GM12878 (cell line): ENCODE data around the gene SPINK4. TPM values are rescaled to one million over a fixed set of nuclear protein-coding genes. Genes with fewer than 3 reads are reported as not detected.

ENCODE experiments used
- CBX5 ChIP-seq: sonication (generic); IDR thresholded peaks from 2 replicates; pipeline ENCODE4 v1.6.1; 2016; ENCODE audit warnings: low read depth, moderate library complexity, mild to moderate bottlenecking, inconsistent platforms
- CHD4 ChIP-seq: fragments of 200-600 bp; sonication (generic); IDR thresholded peaks from 2 replicates; pipeline ENCODE4 v1.6.1; 2016; ENCODE audit warnings: mild to moderate bottlenecking
- EGR1 ChIP-seq, 2 experiments: IDR thresholded peaks; 1 replicate in 1 of 2; 2 replicates in 1 of 2; pipeline ENCODE4 v1.6.1; 2011 to 2012; ENCODE audit warnings: low read depth in 2 of 2, low read length in 2 of 2, borderline replicate concordance in 1 of 2, mild to moderate bottlenecking in 1 of 2, moderate library complexity in 1 of 2
- FOXK2 ChIP-seq: fragments of 450-650 bp; IDR thresholded peaks from 2 replicates; pipeline ENCODE4 v1.6.1; 2017; ENCODE audit warnings: mild to moderate bottlenecking, moderate library complexity
- HDAC2 ChIP-seq: fragments of 200-600 bp; sonication (generic); IDR thresholded peaks from 2 replicates; pipeline ENCODE4 v1.6.1; 2017
- HDAC6 ChIP-seq: fragments of 200-600 bp; sonication (generic); IDR thresholded peaks from one replicate; pipeline ENCODE4 v1.8.0; 2017; ENCODE audit warnings: antibody characterized with exemption; ENCODE audit not compliant: unreplicated experiment
- HDGF ChIP-seq: fragments of 450-650 bp; IDR thresholded peaks from 2 replicates; pipeline ENCODE4 v1.6.1; 2016; ENCODE audit warnings: antibody characterized with exemption
- IKZF2 ChIP-seq, 2 experiments: fragments of 450-650 bp; IDR thresholded peaks; 2 replicates each; pipeline ENCODE4 v1.6.1; 2017; ENCODE audit warnings: mild to moderate bottlenecking in 2 of 2, moderate library complexity in 2 of 2
- JUNB ChIP-seq: IDR thresholded peaks from 2 replicates; pipeline ENCODE4 v1.6.1; 2016; ENCODE audit warnings: antibody characterized with exemption, mild to moderate bottlenecking
- KAT2A ChIP-seq: conservative IDR thresholded peaks from 2 replicates; pipeline ENCODE4 v1.6.1; 2011; ENCODE audit warnings: low read depth, low read length; ENCODE audit not compliant: control insufficient read depth
- KLF5 ChIP-seq: fragments of 450-650 bp; IDR thresholded peaks from 2 replicates; pipeline ENCODE4 v1.6.1; 2014; ENCODE audit warnings: mild to moderate bottlenecking; ENCODE audit not compliant: partially characterized antibody
- MTA3 ChIP-seq: IDR thresholded peaks from 2 replicates; pipeline ENCODE4 v1.6.1; 2012; ENCODE audit warnings: low read length, inconsistent platforms, borderline replicate concordance
- NFXL1 ChIP-seq: fragments of 450-650 bp; IDR thresholded peaks from 2 replicates; pipeline ENCODE4 v1.6.1; 2017; ENCODE audit warnings: antibody characterized with exemption, mild to moderate bottlenecking, borderline replicate concordance
- NFYB ChIP-seq: IDR thresholded peaks from 2 replicates; pipeline ENCODE4 v1.6.1; 2011; ENCODE audit warnings: low read depth, mild to moderate bottlenecking, low read length, improper control_type of control experiment, moderate library complexity; ENCODE audit not compliant: insufficient read depth
- PAX5 ChIP-seq: IDR thresholded peaks from 2 replicates; pipeline ENCODE4 v1.6.1; 2011; ENCODE audit warnings: low read depth, low read length, borderline replicate concordance
- POLR2AphosphoS2 ChIP-seq: IDR thresholded peaks from 2 replicates; pipeline ENCODE4 v1.6.1; 2011; ENCODE audit warnings: low read depth, mild to moderate bottlenecking, low read length, improper control_type of control experiment, moderate library complexity
- RBBP5 ChIP-seq: fragments of 200-600 bp; sonication (generic); conservative IDR thresholded peaks from 2 replicates; pipeline ENCODE4 v1.6.1; 2016
- RELA ChIP-seq: fragments of 450-650 bp; IDR thresholded peaks from 2 replicates; pipeline ENCODE4 v1.8.0; 2014; ENCODE audit warnings: borderline replicate concordance; ENCODE audit not compliant: partially characterized antibody
- TCF7 ChIP-seq: IDR thresholded peaks from 2 replicates; pipeline ENCODE4 v1.6.1; 2014; ENCODE audit warnings: antibody characterized with exemption, borderline replicate concordance
- ZBED1 ChIP-seq: IDR thresholded peaks from 2 replicates; pipeline ENCODE4 v1.6.1; 2016; ENCODE audit warnings: borderline replicate concordance
- ZNF207 ChIP-seq: fragments of 450-650 bp; IDR thresholded peaks from 2 replicates; pipeline ENCODE4 v1.6.1; 2014; ENCODE audit warnings: antibody characterized with exemption, mild to moderate bottlenecking, borderline replicate concordance
- ZSCAN29 ChIP-seq: fragments of 450-650 bp; IDR thresholded peaks from 2 replicates; pipeline ENCODE4 v1.6.1; 2017; ENCODE audit warnings: mild to moderate bottlenecking, moderate library complexity
- polyA plus RNA-seq, 11 experiments: library from polyadenylated mRNA; depleted of rRNA in 4 of 11; unstranded in 6 of 11; stranded (reverse) in 5 of 11; fragments of >200 nt; fragmentation: Nextera tagmentation in 4 of 11; fragmentation: Illumina TruSeq in 1 of 11; extraction: Ambion mirVana in 4 of 11; extraction: Trizol in 1 of 11; gene quantifications; 1 replicate in 1 of 11; 2 replicates in 10 of 11; pipeline versions ENCODE4 v1.2.1 to v1.2.3, GENCODE V29; 2011 to 2016; ENCODE audit warnings: inconsistent platforms in 2 of 11, missing spikeins in 2 of 11, low read depth in 1 of 11
- total RNA-seq, 4 experiments: library from RNA; depleted of rRNA in 3 of 4; stranded (reverse); fragments of >200 nt in 3 of 4; fragmentation: Illumina TruSeq in 1 of 4; extraction: Trizol in 1 of 4; gene quantifications; 2 replicates each; pipeline versions ENCODE4 v1.2.1 to v1.2.3, GENCODE V29; 2013 to 2021
- TF ChIP-seq, protein P1 (sequence below), 3 experiments: IDR thresholded peaks in 2 of 3; conservative IDR thresholded peaks in 1 of 3; 2 replicates each; pipeline ENCODE4 v1.5.1; 2011; ENCODE audit warnings: low read depth in 3 of 3, low read length in 3 of 3, mild to moderate bottlenecking in 3 of 3, control low read depth in 2 of 3, moderate library complexity in 2 of 3, inconsistent platforms in 1 of 3, mixed read lengths in 1 of 3; ENCODE audit not compliant: control insufficient read depth in 2 of 3, insufficient read depth in 1 of 3; ENCODE audit errors: extremely low read depth in 1 of 3
- TF ChIP-seq, protein P2 (sequence below): fragments of 450-650 bp; IDR thresholded peaks from 2 replicates; pipeline ENCODE4 v1.6.1; 2017; ENCODE audit warnings: low read depth, mild to moderate bottlenecking, moderate library complexity
- TF ChIP-seq, protein P3 (sequence below): IDR thresholded peaks from 2 replicates; pipeline ENCODE4 v1.6.1; 2011; ENCODE audit warnings: mild to moderate bottlenecking, low read depth, low read length, moderate library complexity; ENCODE audit not compliant: insufficient replicate concordance
- TF ChIP-seq, protein P4 (sequence below): fragments of 450-650 bp; conservative IDR thresholded peaks from 2 replicates; pipeline ENCODE4 v1.6.1; 2017; ENCODE audit warnings: mild to moderate bottlenecking, moderate library complexity
- TF ChIP-seq, protein P5 (sequence below): IDR thresholded peaks from 2 replicates; pipeline ENCODE4 v1.6.1; 2012; ENCODE audit warnings: low read depth, low read length, improper control_type of control experiment

Gene SPINK4
- total and polyA plus RNA-seq, 10 of the 15 experiments (the other 5 are each of a cell fraction or from before 2014, with no cell fraction given), result not detected

DNA sequence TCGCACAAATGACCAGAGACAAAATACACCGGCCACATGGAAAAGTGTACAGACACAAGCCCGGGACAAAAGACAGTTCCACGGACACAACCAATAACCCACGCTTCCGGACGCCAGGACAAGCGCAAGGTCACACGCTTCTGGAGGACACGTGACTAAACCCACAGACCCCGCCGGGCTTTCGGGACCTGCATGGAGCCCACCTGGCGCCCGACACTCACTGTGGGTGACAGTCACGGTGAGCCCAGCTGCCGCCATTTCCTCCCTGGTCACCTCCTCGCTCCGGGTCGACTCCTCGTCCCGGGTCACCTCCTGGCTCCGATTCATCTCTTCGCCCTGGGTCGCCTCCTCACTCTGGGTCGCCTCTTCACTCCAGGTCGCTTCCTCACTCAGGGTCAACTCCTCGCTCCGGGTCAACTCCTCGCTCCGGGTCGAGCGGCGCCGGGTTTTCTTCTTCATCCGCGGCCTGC is 24.1 kb downstream of the SPINK4 start (continued):
- TF ChIP-seq PAX5 (no peak), ZBED1 (no peak), EGR1 (IDR thresholded peaks at IDR 0.05; ENCODE audit: borderline replicate concordance in 1 of 2, low read depth in 2 of 2, low read length in 2 of 2) (no peak), POLR2AphosphoS2 (no peak), RELA (peak; percentile 4), TCF7 (no peak), CHD4 (no peak), CBX5 (no peak), HDAC6 (peak; percentile 53), FOXK2 (no peak), HDGF (no peak), JUNB (no peak), ZNF207 (no peak; the same call in 1 of the 2 replicates), HDAC2 (no peak), RBBP5 (no peak), KAT2A (no peak), NFYB (no peak), IKZF2 (IDR thresholded peaks at IDR 0.05) (no peak), KLF5 (no peak), NFXL1 (no peak), MTA3 (no peak), ZSCAN29 (no peak)
- TF ChIP-seq, protein P1, sequence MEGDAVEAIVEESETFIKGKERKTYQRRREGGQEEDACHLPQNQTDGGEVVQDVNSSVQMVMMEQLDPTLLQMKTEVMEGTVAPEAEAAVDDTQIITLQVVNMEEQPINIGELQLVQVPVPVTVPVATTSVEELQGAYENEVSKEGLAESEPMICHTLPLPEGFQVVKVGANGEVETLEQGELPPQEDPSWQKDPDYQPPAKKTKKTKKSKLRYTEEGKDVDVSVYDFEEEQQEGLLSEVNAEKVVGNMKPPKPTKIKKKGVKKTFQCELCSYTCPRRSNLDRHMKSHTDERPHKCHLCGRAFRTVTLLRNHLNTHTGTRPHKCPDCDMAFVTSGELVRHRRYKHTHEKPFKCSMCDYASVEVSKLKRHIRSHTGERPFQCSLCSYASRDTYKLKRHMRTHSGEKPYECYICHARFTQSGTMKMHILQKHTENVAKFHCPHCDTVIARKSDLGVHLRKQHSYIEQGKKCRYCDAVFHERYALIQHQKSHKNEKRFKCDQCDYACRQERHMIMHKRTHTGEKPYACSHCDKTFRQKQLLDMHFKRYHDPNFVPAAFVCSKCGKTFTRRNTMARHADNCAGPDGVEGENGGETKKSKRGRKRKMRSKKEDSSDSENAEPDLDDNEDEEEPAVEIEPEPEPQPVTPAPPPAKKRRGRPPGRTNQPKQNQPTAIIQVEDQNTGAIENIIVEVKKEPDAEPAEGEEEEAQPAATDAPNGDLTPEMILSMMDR (IDR thresholded peaks at IDR 0.05 in 2 of 3, conservative IDR thresholded peaks at IDR 0.05 in 1 of 3; ENCODE audit: control insufficient read depth in 2 of 3, extremely low read depth in 1 of 3, insufficient read depth in 1 of 3, low read depth in 3 of 3, low read length in 3 of 3), result no peak
- TF ChIP-seq, protein P2, sequence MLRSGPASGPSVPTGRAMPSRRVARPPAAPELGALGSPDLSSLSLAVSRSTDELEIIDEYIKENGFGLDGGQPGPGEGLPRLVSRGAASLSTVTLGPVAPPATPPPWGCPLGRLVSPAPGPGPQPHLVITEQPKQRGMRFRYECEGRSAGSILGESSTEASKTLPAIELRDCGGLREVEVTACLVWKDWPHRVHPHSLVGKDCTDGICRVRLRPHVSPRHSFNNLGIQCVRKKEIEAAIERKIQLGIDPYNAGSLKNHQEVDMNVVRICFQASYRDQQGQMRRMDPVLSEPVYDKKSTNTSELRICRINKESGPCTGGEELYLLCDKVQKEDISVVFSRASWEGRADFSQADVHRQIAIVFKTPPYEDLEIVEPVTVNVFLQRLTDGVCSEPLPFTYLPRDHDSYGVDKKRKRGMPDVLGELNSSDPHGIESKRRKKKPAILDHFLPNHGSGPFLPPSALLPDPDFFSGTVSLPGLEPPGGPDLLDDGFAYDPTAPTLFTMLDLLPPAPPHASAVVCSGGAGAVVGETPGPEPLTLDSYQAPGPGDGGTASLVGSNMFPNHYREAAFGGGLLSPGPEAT, result no peak
- TF ChIP-seq, protein P3, sequence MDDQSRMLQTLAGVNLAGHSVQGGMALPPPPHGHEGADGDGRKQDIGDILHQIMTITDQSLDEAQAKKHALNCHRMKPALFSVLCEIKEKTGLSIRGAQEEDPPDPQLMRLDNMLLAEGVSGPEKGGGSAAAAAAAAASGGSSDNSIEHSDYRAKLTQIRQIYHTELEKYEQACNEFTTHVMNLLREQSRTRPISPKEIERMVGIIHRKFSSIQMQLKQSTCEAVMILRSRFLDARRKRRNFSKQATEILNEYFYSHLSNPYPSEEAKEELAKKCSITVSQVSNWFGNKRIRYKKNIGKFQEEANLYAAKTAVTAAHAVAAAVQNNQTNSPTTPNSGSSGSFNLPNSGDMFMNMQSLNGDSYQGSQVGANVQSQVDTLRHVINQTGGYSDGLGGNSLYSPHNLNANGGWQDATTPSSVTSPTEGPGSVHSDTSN, result no peak
- TF ChIP-seq, protein P4, sequence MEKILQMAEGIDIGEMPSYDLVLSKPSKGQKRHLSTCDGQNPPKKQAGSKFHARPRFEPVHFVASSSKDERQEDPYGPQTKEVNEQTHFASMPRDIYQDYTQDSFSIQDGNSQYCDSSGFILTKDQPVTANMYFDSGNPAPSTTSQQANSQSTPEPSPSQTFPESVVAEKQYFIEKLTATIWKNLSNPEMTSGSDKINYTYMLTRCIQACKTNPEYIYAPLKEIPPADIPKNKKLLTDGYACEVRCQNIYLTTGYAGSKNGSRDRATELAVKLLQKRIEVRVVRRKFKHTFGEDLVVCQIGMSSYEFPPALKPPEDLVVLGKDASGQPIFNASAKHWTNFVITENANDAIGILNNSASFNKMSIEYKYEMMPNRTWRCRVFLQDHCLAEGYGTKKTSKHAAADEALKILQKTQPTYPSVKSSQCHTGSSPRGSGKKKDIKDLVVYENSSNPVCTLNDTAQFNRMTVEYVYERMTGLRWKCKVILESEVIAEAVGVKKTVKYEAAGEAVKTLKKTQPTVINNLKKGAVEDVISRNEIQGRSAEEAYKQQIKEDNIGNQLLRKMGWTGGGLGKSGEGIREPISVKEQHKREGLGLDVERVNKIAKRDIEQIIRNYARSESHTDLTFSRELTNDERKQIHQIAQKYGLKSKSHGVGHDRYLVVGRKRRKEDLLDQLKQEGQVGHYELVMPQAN, result no peak
- TF ChIP-seq, protein P5, sequence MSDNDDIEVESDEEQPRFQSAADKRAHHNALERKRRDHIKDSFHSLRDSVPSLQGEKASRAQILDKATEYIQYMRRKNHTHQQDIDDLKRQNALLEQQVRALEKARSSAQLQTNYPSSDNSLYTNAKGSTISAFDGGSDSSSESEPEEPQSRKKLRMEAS, result peak; percentile 68; the same call in 1 of the 2 replicates
